H9 (cell line): ENCODE results near the gene SARNP. TPM values are rescaled to one million over a fixed set of nuclear protein-coding genes. Genes with fewer than 3 reads are reported as not detected.

ENCODE experiments used
- DNase-seq: peaks from one replicate; pipeline ENCODE4 v3.0.0-alpha.2; 2017
- H2AFZ ChIP-seq: one replicate; pipeline ENCODE4 v1.6.1; 2013; ENCODE audit warnings: mild to moderate bottlenecking, low read length, control low read depth, moderate library complexity
- H2AK5ac ChIP-seq: 2 replicates; pipeline ENCODE4 v1.6.1; 2013; ENCODE audit warnings: low read length, control low read depth, mixed read lengths; ENCODE audit not compliant: insufficient read length
- H2BK120ac ChIP-seq: one replicate; pipeline ENCODE4 v1.6.1; 2013; ENCODE audit warnings: low read depth, mild to moderate bottlenecking, low read length, control low read depth, inconsistent platforms; ENCODE audit not compliant: poor library complexity, severe bottlenecking
- H2BK12ac ChIP-seq: 2 replicates; pipeline ENCODE4 v1.6.1; 2013; ENCODE audit warnings: low read length, control low read depth, mixed read lengths, low read depth; ENCODE audit not compliant: insufficient read length
- H2BK15ac ChIP-seq: 2 replicates; pipeline ENCODE4 v1.6.1; 2013; ENCODE audit warnings: low read depth, low read length, control low read depth
- H2BK20ac ChIP-seq: one replicate; pipeline ENCODE4 v1.6.1; 2013; ENCODE audit warnings: low read depth, mild to moderate bottlenecking, low read length, control low read depth, inconsistent platforms; ENCODE audit not compliant: poor library complexity, severe bottlenecking
- H2BK5ac ChIP-seq: 2 replicates; pipeline ENCODE4 v1.6.1; 2013; ENCODE audit warnings: low read length, control low read depth, mixed read lengths; ENCODE audit not compliant: insufficient read length
- H3K14ac ChIP-seq: 2 replicates; pipeline ENCODE4 v1.6.1; 2013; ENCODE audit warnings: low read length, control low read depth; ENCODE audit not compliant: insufficient read depth
- H3K18ac ChIP-seq: 2 replicates; pipeline ENCODE4 v1.6.1; 2013; ENCODE audit warnings: low read depth, mild to moderate bottlenecking, mixed read lengths, low read length, control low read depth; ENCODE audit not compliant: insufficient read length
- H3K23ac ChIP-seq: 2 replicates; pipeline ENCODE4 v1.6.1; 2013; ENCODE audit warnings: low read length, control low read depth, mixed read lengths, low read depth; ENCODE audit not compliant: insufficient read length
- H3K23me2 ChIP-seq: 2 replicates; pipeline ENCODE4 v1.6.1; 2013; ENCODE audit warnings: low read depth, mild to moderate bottlenecking, mixed read lengths, low read length, control low read depth; ENCODE audit not compliant: insufficient read length, poor library complexity, severe bottlenecking
- H3K27ac ChIP-seq: 2 replicates; pipeline ENCODE4 v1.5.1; 2013; ENCODE audit warnings: low read length, control low read depth, mixed read lengths, low read depth; ENCODE audit not compliant: insufficient read length
- H3K27me3 ChIP-seq: 2 replicates; pipeline ENCODE4 v1.6.1; 2013; ENCODE audit warnings: low read length, control low read depth, inconsistent platforms; ENCODE audit not compliant: insufficient read depth
- H3K4ac ChIP-seq: 2 replicates; pipeline ENCODE4 v1.6.1; 2013; ENCODE audit warnings: low read depth, mild to moderate bottlenecking, control low read depth, inconsistent platforms, low read length, moderate library complexity
- H3K4me1 ChIP-seq: 2 replicates; pipeline ENCODE4 v1.6.1; 2013; ENCODE audit warnings: low read length, control low read depth, inconsistent platforms; ENCODE audit not compliant: insufficient read depth
- H3K4me2 ChIP-seq: 2 replicates; pipeline ENCODE4 v1.6.1; 2013; ENCODE audit warnings: low read length, control low read depth, mixed read lengths; ENCODE audit not compliant: insufficient read length, insufficient read depth
- H3K56ac ChIP-seq: 2 replicates; pipeline ENCODE4 v1.6.1; 2013; ENCODE audit warnings: low read depth, mild to moderate bottlenecking, mixed read lengths, low read length, control low read depth; ENCODE audit not compliant: insufficient read length
- H3K79me1 ChIP-seq: 2 replicates; pipeline ENCODE4 v1.6.1; 2013; ENCODE audit warnings: low read depth, mild to moderate bottlenecking, moderate library complexity, low read length, control low read depth, inconsistent platforms; ENCODE audit not compliant: insufficient read depth, poor library complexity, severe bottlenecking
- H3K79me2 ChIP-seq: 2 replicates; pipeline ENCODE4 v1.6.1; 2013; ENCODE audit warnings: low read length, control low read depth, inconsistent platforms; ENCODE audit not compliant: insufficient read depth
- H3K9ac ChIP-seq: 2 replicates; pipeline ENCODE4 v1.6.1; 2013; ENCODE audit warnings: low read length, control low read depth, mixed read lengths; ENCODE audit not compliant: insufficient read length; ENCODE audit errors: extremely low read depth
- H3K9me3 ChIP-seq: one replicate; pipeline ENCODE4 v1.6.1; 2013; ENCODE audit warnings: low read depth, low read length, inconsistent platforms; ENCODE audit not compliant: control insufficient read depth
- H3T11ph ChIP-seq: one replicate; pipeline ENCODE4 v1.6.1; 2013; ENCODE audit warnings: mild to moderate bottlenecking, low read length, control low read depth, inconsistent platforms
- H4K20me1 ChIP-seq: one replicate; pipeline ENCODE4 v1.6.1; 2013; ENCODE audit not compliant: control insufficient read depth, insufficient read length, insufficient read depth
- H4K5ac ChIP-seq: 2 replicates; pipeline ENCODE4 v1.6.1; 2013; ENCODE audit warnings: low read depth, mild to moderate bottlenecking, mixed read lengths, low read length, control low read depth; ENCODE audit not compliant: insufficient read length
- H4K8ac ChIP-seq: replicated peaks from 2 replicates; pipeline ENCODE4 v1.6.1; 2013; ENCODE audit warnings: low read length, control low read depth, mixed read lengths, low read depth; ENCODE audit not compliant: insufficient read length
- H4K91ac ChIP-seq: 2 replicates; pipeline ENCODE4 v1.6.1; 2013; ENCODE audit warnings: low read depth, mild to moderate bottlenecking, moderate library complexity, mixed read lengths, low read length, control low read depth; ENCODE audit not compliant: insufficient read length
- H3K27ac Mint-ChIP-seq, 3 experiments: 2 replicates in 2 of 3; 3 replicates in 1 of 3; pipeline ENCODE4 v1.8.0; 2020 to 2021; ENCODE audit warnings: mixed read lengths in 3 of 3, mild to moderate bottlenecking in 1 of 3, moderate library complexity in 1 of 3
- H3K27me3 Mint-ChIP-seq: 2 replicates; pipeline ENCODE4 v1.8.0; 2021; ENCODE audit warnings: low read depth, mild to moderate bottlenecking, moderate library complexity, mixed read lengths
- H3K36me3 Mint-ChIP-seq, 3 experiments: 2 replicates in 2 of 3; 3 replicates in 1 of 3; pipeline ENCODE4 v1.8.0; 2020 to 2021; ENCODE audit warnings: low read depth in 3 of 3, mixed read lengths in 3 of 3; ENCODE audit not compliant: insufficient read depth in 1 of 3
- H3K4me1 Mint-ChIP-seq, 2 experiments: 2 replicates each; pipeline ENCODE4 v1.8.0; 2020; ENCODE audit warnings: mixed read lengths in 2 of 2
- H3K4me3 Mint-ChIP-seq, 2 experiments: 2 replicates in 1 of 2; 3 replicates in 1 of 2; pipeline ENCODE4 v1.8.0; 2020 to 2021; ENCODE audit warnings: mild to moderate bottlenecking in 2 of 2, mixed read lengths in 2 of 2, moderate library complexity in 1 of 2
- H3K9me3 Mint-ChIP-seq, 2 experiments: 2 replicates in 1 of 2; 3 replicates in 1 of 2; pipeline ENCODE4 v1.8.0; 2020; ENCODE audit warnings: mild to moderate bottlenecking in 2 of 2, mixed read lengths in 2 of 2, moderate library complexity in 1 of 2
- WGBS: extraction: QIAGEN DNeasy Blood & Tissue Kit; methylation state at CpG from one replicate; pipeline ENCODE4 v1.1.7; 2013; ENCODE audit warnings: missing lambda C conversion rate, low lambda C conversion rate, mixed read lengths; ENCODE audit not compliant: insufficient read length; ENCODE audit errors: extremely low coverage; 5-methylcytosine and 5-hydroxymethylcytosine counted together
- total RNA-seq: library from RNA; stranded (reverse); gene quantifications from 2 replicates; pipeline ENCODE4 v1.2.1, GENCODE V29; 2021
- TF ChIP-seq, protein P1 (sequence below): fragments of 200-600 bp; sonication (generic); conservative IDR thresholded peaks from 3 replicates; pipeline ENCODE4 v1.8.0; 2021; ENCODE audit warnings: antibody characterized with exemption, mild to moderate bottlenecking

SARNP gene
- total RNA-seq, 1 experiment from 2014 or later = 127 TPM

DNA sequence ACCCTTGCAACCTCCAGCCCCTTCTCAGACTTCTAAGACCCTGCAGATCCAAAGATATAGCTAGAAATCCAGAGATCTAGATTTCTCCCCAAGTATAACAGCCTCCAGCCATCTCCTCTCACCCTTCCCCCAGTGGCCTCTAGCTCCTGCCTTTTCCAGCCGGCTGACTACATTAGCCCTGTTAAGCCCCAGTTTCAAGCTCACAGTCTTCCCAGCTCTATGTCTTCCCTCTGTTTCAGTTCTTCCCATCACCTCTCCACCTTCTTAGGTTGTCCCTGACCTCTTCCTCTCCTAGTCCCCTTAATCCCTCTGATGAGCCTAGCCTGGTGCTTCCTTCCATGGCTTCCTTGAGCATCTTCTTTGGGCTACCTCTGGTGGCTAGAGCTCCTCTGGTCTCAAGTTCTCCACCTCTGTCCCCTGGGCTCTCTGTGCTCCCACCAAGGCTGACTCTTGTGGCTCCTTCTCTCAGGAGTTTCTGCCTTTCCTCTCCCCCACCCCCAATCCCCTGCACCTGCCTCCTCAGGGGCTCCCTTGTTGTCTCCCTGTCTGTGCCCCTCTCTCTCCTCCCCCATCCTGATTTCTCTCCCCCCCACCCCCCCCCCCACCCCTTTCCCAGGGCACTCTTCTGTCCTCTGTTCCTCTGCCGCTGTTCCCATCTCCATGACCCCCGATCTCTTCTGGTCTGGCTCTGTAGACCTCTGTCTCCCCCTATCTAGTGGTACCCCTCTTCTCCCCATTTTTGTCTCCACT lies 75.4 kb downstream of the SARNP start:
- peaks cover 0 to 3% (median 1%) of the 10 kb centered on the region in 3 experiments; a peak in 3 of 7 replicates for H3K36me3 Mint-ChIP-seq
- H2BK12ac ChIP-seq = no peak overlapping the region
- H2AFZ ChIP-seq = no peak overlapping the region
- no peak overlapping the region for H3K14ac ChIP-seq
- H2BK120ac ChIP-seq = no peak overlapping the region
- no peaks in the 10 kb centered on the region for H3K9me3 ChIP-seq
- no peak overlapping the region for H2BK15ac ChIP-seq
- no peak overlapping the region for H3K23ac ChIP-seq
- peak overlapping the region; percentile 69 to 90 for H3K4me3 Mint-ChIP-seq
- no peak overlapping the region for H3K56ac ChIP-seq
- no peak overlapping the region for H2BK5ac ChIP-seq
- H3K27ac Mint-ChIP-seq = peak overlapping the region; percentile 74 to 87 (median 76); a peak in 5 of 7 replicates
- WGBS = no CpG with 5 or more reads among the region's 3 CpGs
- peaks cover 4% of the 10 kb centered on the region; the same call in 1 of the 2 replicates for H3K4me1 ChIP-seq
- no peak overlapping the region for H3K9ac ChIP-seq
- no peaks in the 10 kb centered on the region for H3K79me1 ChIP-seq
- H3K4me2 ChIP-seq = peak overlapping the region; percentile 83
- H4K20me1 ChIP-seq = no peaks in the 10 kb centered on the region
- peaks cover 6% of the 10 kb centered on the region; the same call in 1 of the 2 replicates for H3K79me2 ChIP-seq
- no peak overlapping the region for H4K8ac ChIP-seq
- no peak overlapping the region for H4K91ac ChIP-seq
- no peak overlapping the region for H3T11ph ChIP-seq
- no peaks in the 10 kb centered on the region for H3K27me3 ChIP-seq
- H3K18ac ChIP-seq = no peak overlapping the region
- H3K4ac ChIP-seq = no peak overlapping the region
- peaks cover 36% of the 10 kb centered on the region for H3K23me2 ChIP-seq
- H3K4me1 Mint-ChIP-seq = peaks cover 46 to 48% of the 10 kb centered on the region in 2 experiments
- peaks cover 8% of the 10 kb centered on the region for H3K27me3 Mint-ChIP-seq
- TF ChIP-seq, protein P1, sequence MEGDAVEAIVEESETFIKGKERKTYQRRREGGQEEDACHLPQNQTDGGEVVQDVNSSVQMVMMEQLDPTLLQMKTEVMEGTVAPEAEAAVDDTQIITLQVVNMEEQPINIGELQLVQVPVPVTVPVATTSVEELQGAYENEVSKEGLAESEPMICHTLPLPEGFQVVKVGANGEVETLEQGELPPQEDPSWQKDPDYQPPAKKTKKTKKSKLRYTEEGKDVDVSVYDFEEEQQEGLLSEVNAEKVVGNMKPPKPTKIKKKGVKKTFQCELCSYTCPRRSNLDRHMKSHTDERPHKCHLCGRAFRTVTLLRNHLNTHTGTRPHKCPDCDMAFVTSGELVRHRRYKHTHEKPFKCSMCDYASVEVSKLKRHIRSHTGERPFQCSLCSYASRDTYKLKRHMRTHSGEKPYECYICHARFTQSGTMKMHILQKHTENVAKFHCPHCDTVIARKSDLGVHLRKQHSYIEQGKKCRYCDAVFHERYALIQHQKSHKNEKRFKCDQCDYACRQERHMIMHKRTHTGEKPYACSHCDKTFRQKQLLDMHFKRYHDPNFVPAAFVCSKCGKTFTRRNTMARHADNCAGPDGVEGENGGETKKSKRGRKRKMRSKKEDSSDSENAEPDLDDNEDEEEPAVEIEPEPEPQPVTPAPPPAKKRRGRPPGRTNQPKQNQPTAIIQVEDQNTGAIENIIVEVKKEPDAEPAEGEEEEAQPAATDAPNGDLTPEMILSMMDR = no peak
- H3K27ac ChIP-seq = no peak overlapping the region
- H3K9me3 Mint-ChIP-seq = no peaks in the 10 kb centered on the region
- H2AK5ac ChIP-seq = no peak overlapping the region
- no peak for DNase-seq
- H4K5ac ChIP-seq = no peak overlapping the region
- H2BK20ac ChIP-seq = no peak overlapping the region
